H7 (cell line): ENCODE measurements around the gene L3MBTL1. TPM values are rescaled to one million over a fixed set of nuclear protein-coding genes. Genes with fewer than 3 reads are reported as not detected.
"Not testable (repeated sequence)": the region's sequence is repeated elsewhere in the genome, so short reads cannot be mapped to it uniquely, and the experiment has no call there.

Experiments used
- DNase-seq: peaks from one replicate; pipeline ENCODE4 v3.0.0; 2012
- H3K27me3 ChIP-seq: 2 replicates; pipeline ENCODE4 v1.6.0; 2011; ENCODE audit warnings: mild to moderate bottlenecking, low read length; ENCODE audit not compliant: control insufficient read depth, insufficient read depth
- H3K36me3 ChIP-seq: replicated peaks from 2 replicates; pipeline ENCODE4 v1.5.1; 2011; ENCODE audit warnings: low read length; ENCODE audit not compliant: control insufficient read depth, insufficient read depth
- H3K4me3 ChIP-seq: 2 replicates; pipeline ENCODE4 v1.5.1; 2011; ENCODE audit warnings: low read depth, mild to moderate bottlenecking, control low read depth, low read length, moderate library complexity; ENCODE audit not compliant: insufficient read depth
- total RNA-seq: library from RNA; depleted of rRNA; stranded (reverse); fragments of >200 nt; shearing (Covaris generic); gene quantifications from 2 replicates; pipeline ENCODE4 v1.2.3, GENCODE V29; 2014

The L3MBTL1 gene
- total RNA-seq, 1 experiment from 2014 or later, result 6.3 TPM

DNA sequence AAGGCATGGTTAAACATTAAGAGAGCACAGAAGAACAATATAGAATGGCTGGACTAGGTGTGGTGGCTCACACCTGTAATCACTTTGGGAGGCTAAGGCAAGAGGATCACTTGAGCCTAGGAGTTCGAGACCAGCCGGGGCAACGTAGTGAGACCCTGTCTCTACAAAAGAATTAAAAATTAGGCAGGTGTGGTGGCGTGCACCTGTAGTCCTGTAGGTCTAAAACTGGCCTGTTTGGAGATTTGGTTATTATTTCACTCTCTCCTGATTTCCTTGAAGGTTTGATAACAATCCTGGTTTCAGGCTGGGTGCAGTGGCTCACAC, 34.2 kb upstream of the L3MBTL1 start:
- H3K4me3 ChIP-seq, result no peak overlapping the region
- no peaks in the 10 kb centered on the region for H3K27me3 ChIP-seq
- DNase-seq, result no peak

DNA sequence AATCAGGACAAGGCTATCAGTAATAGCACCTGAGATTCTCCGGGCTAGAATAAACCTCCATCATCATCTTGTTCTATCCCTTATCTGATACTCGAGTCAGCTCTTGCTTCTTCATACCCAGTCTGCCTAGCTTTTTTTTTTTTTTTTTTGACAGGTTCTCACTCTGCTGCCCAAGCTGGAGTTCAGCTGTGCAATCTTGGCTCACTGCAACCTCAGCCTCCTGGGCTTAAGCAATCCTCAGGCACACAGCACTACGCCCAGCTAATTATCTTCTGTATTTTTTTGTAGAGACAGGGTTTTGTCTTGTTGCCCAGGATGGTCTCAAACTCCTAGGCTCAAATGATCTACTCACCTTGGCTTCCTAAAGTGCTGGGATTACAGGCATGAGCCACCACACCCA, 30.3 kb upstream of the L3MBTL1 start:
- Histone ChIP-seq H3K27me3 (no peaks in the 10 kb centered on the region), H3K4me3 (no peak overlapping the region), H3K36me3 (no peaks in the 10 kb centered on the region)
- DNase-seq, result no peak

More for the DNA sequence above, 34.2 kb upstream of the L3MBTL1 start:
- no peaks in the 10 kb centered on the region for H3K36me3 ChIP-seq

DNA sequence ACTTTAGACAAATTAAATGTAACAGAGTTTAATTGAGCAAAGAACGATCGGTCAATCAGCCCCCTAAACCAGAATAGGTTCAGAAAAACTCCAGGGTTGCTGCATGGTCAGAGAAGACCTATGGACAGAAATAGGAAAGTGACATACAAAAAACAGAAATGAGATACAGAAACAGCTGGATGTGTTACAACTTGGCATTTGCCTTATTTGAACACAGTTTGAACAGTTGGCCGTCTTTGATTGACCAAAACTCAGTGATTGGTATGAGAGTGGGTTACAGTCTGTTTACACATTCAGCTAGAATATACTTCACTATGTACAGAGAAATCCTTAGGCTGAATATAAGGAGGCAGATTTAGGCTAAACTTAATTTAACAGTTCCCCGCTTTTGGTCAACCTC, 29.9 kb upstream of the L3MBTL1 start:
- no peak overlapping the region for H3K4me3 ChIP-seq
- H3K36me3 ChIP-seq, result no peaks in the 10 kb centered on the region
- no peak for DNase-seq
- no peaks in the 10 kb centered on the region for H3K27me3 ChIP-seq

DNA sequence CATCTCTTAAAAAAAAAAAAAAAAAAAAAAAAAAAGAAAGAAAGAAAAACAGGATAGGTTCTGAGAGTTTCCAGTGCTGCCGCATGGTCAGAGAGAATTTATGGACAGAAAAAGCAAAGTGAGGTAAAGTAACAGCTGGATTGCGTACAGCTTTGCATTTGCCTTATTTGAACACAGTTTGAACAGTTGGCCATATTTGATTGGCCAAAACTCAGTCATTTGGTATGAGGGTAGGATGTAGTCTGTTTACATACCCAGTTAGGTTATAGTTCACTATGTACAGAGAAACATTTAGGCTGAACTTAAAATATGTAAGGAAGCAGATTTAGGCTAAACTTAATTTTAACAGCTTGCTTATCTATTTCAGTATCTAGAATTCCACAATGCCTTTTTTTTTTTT, 17.5 kb upstream of the L3MBTL1 start:
- H3K4me3 ChIP-seq, result no peak overlapping the region
- H3K27me3 ChIP-seq, result no peaks in the 10 kb centered on the region
- no peaks in the 10 kb centered on the region for H3K36me3 ChIP-seq
- no peak for DNase-seq

DNA sequence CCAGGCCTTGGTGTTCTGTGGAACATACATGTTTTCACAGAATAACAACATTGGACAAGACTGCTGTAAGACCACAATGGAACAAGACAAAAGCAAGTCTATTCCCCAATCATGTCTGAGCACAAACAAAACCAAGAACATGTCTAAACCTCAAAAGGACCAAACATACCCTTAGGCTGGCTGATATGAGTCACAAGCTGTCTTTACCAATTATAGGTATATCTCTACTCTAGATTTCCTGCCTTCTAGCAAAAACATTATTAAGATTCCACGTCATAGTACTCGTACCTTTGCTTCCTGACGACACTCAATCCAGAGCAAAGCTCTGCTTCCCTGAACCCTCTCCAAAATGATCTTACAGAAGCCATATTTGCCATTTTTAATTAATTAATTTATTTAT, 15.4 kb upstream of the L3MBTL1 start:
- DNase-seq, result no peak
- H3K36me3 ChIP-seq, result no peaks in the 10 kb centered on the region
- no peak overlapping the region for H3K4me3 ChIP-seq
- no peaks in the 10 kb centered on the region for H3K27me3 ChIP-seq

DNA sequence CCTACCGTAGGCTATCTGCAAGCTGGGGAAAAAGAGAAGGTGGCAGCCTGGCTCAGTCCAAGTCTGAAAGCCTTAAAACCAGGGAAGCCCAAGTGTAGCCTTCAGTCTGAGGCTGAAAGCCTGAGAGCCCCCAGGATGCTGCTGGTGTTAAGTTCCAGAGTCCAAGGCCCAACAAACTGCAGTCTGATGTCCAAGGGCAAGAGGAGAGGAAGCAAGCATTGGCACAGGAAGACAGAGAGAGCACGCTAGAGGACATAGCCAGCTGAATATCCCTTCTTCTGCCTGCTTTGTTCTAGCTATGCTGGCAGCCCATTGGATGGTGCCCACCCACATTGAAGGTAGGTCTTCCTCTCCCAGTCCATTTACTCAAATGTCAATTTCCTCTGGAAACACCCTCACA, 12.1 kb upstream of the L3MBTL1 start:
- Histone ChIP-seq H3K36me3 (no peaks in the 10 kb centered on the region), H3K4me3 (no peak overlapping the region), H3K27me3 (no peaks in the 10 kb centered on the region)
- DNase-seq, result no peak

DNA sequence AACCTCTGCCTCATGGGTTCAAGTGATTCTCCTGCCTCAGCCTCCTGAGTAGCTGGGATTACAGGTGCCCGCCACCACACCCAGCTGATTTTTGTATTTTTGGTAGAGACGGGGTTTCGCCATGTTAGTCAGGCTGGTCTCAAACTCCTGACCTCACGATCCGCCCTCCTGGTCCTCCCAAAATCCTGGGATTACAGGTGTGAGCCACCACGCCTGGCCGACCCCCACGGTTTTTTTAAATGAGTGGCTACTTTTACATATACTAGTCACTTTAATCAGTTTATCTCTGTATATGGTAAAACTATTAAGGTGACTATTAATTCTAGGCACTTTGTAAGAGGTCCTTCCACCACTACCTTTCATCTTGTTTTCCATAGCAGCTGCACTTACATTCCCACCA, 5.5 kb upstream of the L3MBTL1 start:
- H3K27me3 ChIP-seq, H3K4me3 ChIP-seq, DNase-seq, H3K36me3 ChIP-seq: not testable (repeated sequence)

DNA sequence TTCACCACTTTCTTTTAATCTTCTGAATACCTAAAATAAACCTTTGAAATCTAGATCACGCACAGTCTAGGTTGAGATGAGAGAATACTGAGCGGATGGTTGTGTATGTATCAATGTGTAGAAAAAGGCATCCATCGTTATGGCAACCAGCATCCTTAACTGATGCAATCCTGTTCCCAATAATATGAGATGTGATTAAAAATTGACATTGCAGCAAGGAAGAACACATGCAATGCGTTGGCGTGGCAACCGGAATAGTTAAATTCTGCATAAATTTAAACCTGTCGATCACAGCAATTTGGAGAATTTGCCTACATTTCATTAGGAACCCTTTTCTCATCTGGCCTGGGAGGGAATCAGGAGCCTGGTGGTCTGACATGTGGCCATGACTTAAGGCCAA, 1.3 kb upstream of the L3MBTL1 start:
- no peak for DNase-seq
- H3K4me3 ChIP-seq, result no peak overlapping the region
- peaks cover 16% of the 10 kb centered on the region for H3K27me3 ChIP-seq
- no peaks in the 10 kb centered on the region for H3K36me3 ChIP-seq

DNA sequence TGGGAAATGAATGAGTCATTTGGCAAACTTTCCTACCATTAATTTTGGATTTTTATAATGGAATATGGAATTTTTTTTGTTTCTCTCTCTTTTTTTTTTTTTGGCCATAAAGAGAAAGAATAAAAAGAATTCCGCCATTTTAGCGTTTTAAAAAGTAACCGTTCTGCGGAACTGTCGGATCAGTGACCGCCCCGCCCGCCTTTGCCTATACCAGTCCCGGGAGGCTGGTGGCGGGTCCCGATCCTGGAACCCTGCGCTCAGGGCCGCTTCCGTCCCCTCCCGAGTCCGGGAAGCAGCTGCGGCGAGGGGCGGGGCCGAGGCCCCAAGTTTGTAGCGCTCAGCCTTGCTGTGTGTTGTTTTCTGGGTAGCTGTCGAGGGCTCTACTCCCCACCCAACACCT, 609 bp downstream of the L3MBTL1 start:
- Histone ChIP-seq H3K4me3 (peak overlapping the region; percentile 70), H3K36me3 (no peaks in the 10 kb centered on the region; the same call in 1 of the 2 replicates), H3K27me3 (peaks cover 16% of the 10 kb centered on the region)
- DNase-seq, result peak; percentile 79

DNA sequence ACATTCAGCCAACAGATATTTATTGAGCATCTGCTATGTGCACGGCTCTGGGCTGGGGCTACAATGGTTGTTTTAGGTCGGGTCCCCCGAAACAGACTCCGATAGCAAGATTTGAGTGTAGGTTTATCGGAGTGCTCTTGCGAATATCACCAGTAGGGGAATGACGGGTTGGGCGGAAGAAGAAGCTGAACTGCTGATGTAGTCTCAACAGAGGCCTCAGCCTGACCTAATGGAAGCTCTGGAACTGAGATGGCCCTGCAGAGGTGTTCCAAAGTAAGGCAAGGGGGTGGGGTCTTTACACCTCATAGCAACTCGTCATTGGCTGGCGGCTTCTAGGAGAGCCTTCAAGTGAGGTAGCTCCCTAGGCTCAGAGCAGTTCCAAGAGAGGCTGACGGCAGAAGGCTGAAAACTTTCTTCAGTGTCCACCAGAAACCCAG, 1.1 kb downstream of the L3MBTL1 start:
- no peaks in the 10 kb centered on the region; the same call in 1 of the 2 replicates for H3K36me3 ChIP-seq
- peak; percentile 91 for DNase-seq
- H3K4me3 ChIP-seq, result peak overlapping the region; percentile 70
- peaks cover 16% of the 10 kb centered on the region for H3K27me3 ChIP-seq

DNA sequence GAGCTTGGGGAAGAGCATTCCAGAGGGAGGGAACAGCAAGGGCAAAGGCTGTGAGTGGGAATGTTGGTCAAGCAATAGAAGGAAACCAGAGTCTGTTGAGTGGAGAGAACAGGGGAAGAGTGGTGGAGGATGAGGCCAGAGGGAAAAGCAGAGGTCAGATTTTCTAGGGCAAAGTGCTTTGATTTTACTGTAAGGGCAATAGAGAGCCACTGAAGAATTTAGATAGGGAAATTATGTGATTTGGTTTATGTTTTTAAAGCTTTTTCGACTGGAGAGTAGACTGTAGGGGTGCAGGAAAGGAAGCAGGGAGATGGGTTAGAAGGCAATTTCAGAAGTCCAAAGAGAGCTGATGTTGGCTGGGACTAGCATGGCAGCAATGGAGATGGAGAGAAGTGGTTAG, 4.4 kb downstream of the L3MBTL1 start:
- DNase-seq, result no peak
- Histone ChIP-seq H3K4me3 (no peak overlapping the region), H3K36me3 (no peaks in the 10 kb centered on the region; the same call in none of the 2 replicates), H3K27me3 (peaks cover 9% of the 10 kb centered on the region)

DNA sequence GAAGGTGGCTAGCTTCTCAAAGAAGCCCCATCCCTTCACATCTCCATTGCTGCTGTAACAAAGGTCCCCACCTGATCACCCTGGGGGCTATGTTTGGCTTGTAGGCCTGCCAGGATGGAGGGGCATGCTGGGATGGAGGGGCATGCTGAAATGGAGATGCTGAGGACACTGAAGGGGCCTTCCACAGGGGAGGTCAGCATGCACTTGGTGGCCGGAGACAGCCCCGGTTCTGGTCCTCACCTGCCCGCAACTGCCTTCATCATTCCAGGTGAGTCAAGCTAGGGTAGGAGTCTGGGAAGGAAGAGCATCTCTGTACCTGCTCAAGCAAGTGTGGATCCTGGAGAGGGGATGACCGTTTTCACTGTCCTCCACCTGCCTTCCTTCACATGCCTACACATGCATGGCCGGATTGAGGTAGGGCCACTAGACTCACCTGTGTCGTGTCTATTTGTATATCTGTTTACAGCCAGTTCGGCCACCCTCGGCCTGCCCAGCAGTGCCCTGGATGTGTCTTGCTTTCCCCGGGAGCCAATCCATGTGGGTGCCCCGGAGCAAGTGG, 6.0 kb downstream of the L3MBTL1 start:
- Histone ChIP-seq H3K4me3 (peak overlapping the region; percentile 47), H3K27me3 (no peaks in the 10 kb centered on the region; the same call in 1 of the 2 replicates), H3K36me3 (peaks cover 1% of the 10 kb centered on the region)
- no peak for DNase-seq

DNA sequence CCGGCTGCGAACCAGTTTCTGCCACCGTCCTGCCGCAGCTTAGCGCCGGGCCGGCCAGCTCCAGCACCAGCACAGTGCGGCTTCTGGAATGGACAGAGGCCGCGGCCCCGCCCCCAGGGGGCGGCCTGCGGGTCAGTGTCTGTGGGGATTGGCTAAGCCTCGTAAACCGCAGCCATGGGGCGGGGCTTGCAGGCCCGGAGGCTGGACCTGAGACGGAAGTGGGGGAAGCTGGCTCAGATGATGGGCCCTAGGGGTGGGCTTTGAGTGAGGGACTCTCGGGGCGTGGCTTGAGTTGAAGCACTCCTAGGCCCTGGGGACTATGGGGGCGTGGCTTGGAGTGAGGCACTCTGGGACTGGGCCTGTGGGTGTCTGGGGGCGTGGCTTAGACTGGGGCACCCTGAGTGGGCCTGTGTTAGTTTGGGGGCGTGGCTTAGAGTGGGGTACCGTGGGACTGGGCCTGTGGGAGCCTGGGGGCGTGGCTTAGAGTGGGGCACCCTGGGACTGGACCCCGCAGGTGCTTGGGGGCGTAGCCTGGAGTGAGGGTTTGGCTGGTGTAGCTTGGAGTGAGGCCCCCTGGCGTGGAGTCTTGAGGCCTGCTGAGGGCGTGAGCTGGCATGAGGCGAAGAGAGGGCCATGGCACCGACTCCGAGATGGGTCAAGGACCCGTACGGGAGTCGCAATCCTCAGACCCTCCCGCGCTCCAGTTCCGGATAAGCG, 6.6 kb downstream of the L3MBTL1 start:
- Histone ChIP-seq H3K27me3 (no peaks in the 10 kb centered on the region), H3K4me3 (peak overlapping the region; percentile 70), H3K36me3 (peaks cover 1% of the 10 kb centered on the region)
- DNase-seq, result peak; percentile 97

DNA sequence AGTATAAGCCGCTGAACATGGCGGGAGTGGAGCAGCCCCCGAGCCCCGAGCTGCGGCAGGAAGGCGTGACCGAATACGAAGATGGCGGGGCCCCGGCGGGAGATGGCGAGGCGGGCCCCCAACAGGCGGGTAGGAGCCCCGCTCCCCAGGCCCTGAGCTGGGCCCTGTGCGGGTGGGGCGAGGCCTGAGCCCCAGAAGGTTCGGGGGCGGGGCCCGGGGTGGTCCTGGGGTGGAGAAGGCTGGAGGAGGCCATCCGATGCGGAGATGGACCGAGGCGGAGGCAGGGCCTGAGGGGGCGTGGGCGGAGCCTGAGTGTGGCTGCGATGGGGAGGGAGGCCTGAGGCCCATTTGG, 7.1 kb downstream of the L3MBTL1 start:
- Histone ChIP-seq H3K27me3 (no peaks in the 10 kb centered on the region), H3K36me3 (peaks cover 2% of the 10 kb centered on the region), H3K4me3 (peak overlapping the region; percentile 70)
- DNase-seq, result peak; percentile 86

DNA sequence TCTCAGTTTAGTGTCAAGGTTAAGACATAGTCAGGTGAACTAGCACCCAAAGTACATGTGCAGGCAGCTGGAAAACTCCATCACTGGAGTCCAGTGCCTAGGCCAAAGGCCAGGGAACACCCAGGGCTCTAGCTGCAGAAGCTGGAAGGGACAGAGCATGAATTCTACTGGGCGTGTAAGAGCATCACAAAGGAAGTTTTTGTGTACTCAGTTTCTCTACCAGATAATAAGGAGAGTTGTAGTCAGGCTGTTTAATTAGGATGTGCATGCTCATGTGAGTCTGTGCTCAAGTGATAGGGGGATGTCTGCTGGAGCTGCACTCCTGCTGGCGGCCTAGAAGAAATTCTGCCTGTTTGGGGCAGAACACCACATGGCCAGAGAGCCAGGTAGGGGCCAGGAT, 8.1 kb downstream of the L3MBTL1 start:
- DNase-seq, result no peak
- H3K36me3 ChIP-seq, result peaks cover 2% of the 10 kb centered on the region
- H3K27me3 ChIP-seq, result no peaks in the 10 kb centered on the region
- no peak overlapping the region for H3K4me3 ChIP-seq
